Neural cell (in vitro differentiated cells): ENCODE data around the gene RGS6.

Experiments used
- CTCF ChIP-seq: fragments of 450-650 bp; IDR thresholded peaks from 2 replicates; pipeline ENCODE4 v1.5.1; 2014; ENCODE audit warnings: antibody characterized with exemption, mild to moderate bottlenecking, moderate library complexity; ENCODE audit not compliant: poor library complexity, severe bottlenecking
- EP300 ChIP-seq: fragments of 450-650 bp; conservative IDR thresholded peaks from 2 replicates; pipeline ENCODE4 v1.6.1; 2014; ENCODE audit warnings: antibody characterized with exemption, mild to moderate bottlenecking, moderate library complexity; ENCODE audit not compliant: poor library complexity, severe bottlenecking
- EZH2 ChIP-seq: fragments of 200-600, 300-800 bp; shearing (Covaris generic), sonication (generic); IDR thresholded peaks from 2 replicates; pipeline ENCODE4 v1.6.1; 2014; ENCODE audit warnings: antibody characterized with exemption, low read length, borderline replicate concordance, mild to moderate bottlenecking; ENCODE audit not compliant: insufficient read depth, poor library complexity, severe bottlenecking
- MXI1 ChIP-seq: fragments of 450-650 bp; conservative IDR thresholded peaks from 2 replicates; pipeline ENCODE4 v1.6.1; 2014; ENCODE audit warnings: antibody characterized with exemption, mild to moderate bottlenecking; ENCODE audit not compliant: poor library complexity, severe bottlenecking
- POLR2AphosphoS5 ChIP-seq: IDR thresholded peaks from 2 replicates; pipeline ENCODE4 v1.6.1; 2012
- RAD21 ChIP-seq: fragments of 450-650 bp; conservative IDR thresholded peaks from 2 replicates; pipeline ENCODE4 v1.6.1; 2014; ENCODE audit warnings: antibody characterized with exemption, mild to moderate bottlenecking, moderate library complexity
- REST ChIP-seq: IDR thresholded peaks from 2 replicates; pipeline ENCODE4 v1.6.1; 2012; ENCODE audit warnings: borderline replicate concordance
- SMC3 ChIP-seq: fragments of 450-650 bp; conservative IDR thresholded peaks from 2 replicates; pipeline ENCODE4 v1.6.1; 2014; ENCODE audit warnings: antibody characterized with exemption, mild to moderate bottlenecking, moderate library complexity; ENCODE audit not compliant: poor library complexity
- TAF1 ChIP-seq: IDR thresholded peaks from 2 replicates; pipeline ENCODE4 v1.6.1; 2012; ENCODE audit warnings: low read depth

- TF ChIP-seq CTCF = no peak
- no peak for TF ChIP-seq EZH2
- no peak for TF ChIP-seq REST
- TF ChIP-seq SMC3 = no peak
- TF ChIP-seq RAD21 = no peak
- no peak for TF ChIP-seq EP300
- TF ChIP-seq MXI1 = no peak
- TF ChIP-seq POLR2AphosphoS5 = no peak
- TF ChIP-seq TAF1 = no peak
Measured at GRCh38 chr14:72518809-72519377, 586.7 kb downstream of the RGS6 start.
